OCI-LY3 (cell line): ENCODE results near the gene GALNTL6.
"Not testable (repeated sequence)": the region's sequence is repeated elsewhere in the genome, so short reads cannot be mapped to it uniquely, and the experiment has no call there.

Experiments
- CTCF ChIP-seq: fragments of 200-600, 300-600 bp; sonication (generic); IDR thresholded peaks from 2 replicates; pipeline ENCODE4 v1.5.1; 2014; ENCODE audit warnings: antibody characterized with exemption, low read length, low read depth
- EZH2phosphoT487 ChIP-seq: fragments of 200-600 bp; shearing (Covaris generic); IDR thresholded peaks from 2 replicates; pipeline ENCODE4 v1.6.1; 2018; ENCODE audit warnings: antibody characterized with exemption, mixed run types, low read depth

GRCh38 chr4:173042139-173042538 lies 1228.9 kb downstream of the GALNTL6 start:
- not testable (repeated sequence) for TF ChIP-seq CTCF, EZH2phosphoT487
